HUES6 (cell line): ENCODE results near the gene PRKCE.

Experiments
- H3K27ac ChIP-seq: 2 replicates; pipeline ENCODE4 v1.7.0; 2013; ENCODE audit warnings: low read depth, mild to moderate bottlenecking, low read length, inconsistent platforms
- H3K27me3 ChIP-seq: 2 replicates; pipeline ENCODE4 v1.6.1; 2013; ENCODE audit warnings: low read length; ENCODE audit not compliant: control insufficient read depth, insufficient read depth
- H3K36me3 ChIP-seq: 2 replicates; pipeline ENCODE4 v1.6.1; 2013; ENCODE audit warnings: low read length; ENCODE audit not compliant: control insufficient read depth, insufficient read depth
- H3K4me1 ChIP-seq: 2 replicates; pipeline ENCODE4 v1.6.1; 2013; ENCODE audit warnings: low read length; ENCODE audit not compliant: control insufficient read depth, insufficient read depth
- H3K4me3 ChIP-seq: 2 replicates; pipeline ENCODE4 v1.5.1; 2013; ENCODE audit warnings: low read depth, low read length
- H3K9ac ChIP-seq: one replicate; pipeline ENCODE4 v1.6.1; 2013; ENCODE audit warnings: mild to moderate bottlenecking, low read length
- H3K9me3 ChIP-seq: 2 replicates; pipeline ENCODE4 v1.6.1; 2013; ENCODE audit warnings: low read depth, low read length; ENCODE audit not compliant: control insufficient read depth, insufficient read depth

The PRKCE gene

DNA sequence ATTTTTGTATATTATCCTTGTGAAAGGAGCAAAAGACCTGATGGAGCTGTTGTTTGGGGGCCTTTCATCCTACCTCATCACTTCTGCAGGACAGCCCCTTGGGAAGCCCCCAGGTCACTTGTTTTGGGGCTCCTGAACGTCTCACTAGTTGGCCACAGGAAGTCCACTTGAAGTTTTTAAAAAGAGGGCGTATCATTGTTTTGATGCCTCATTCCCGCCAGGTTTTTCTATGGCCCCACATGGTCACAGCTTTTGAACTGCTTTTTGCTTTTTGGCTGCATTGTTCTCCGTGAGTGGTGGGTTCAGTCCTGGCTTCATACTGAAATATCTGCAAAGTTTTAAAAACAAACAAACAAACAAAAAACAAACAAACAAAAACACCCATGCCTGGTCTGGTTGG is 216.3 kb downstream of the PRKCE start:
- H3K4me3 ChIP-seq: no peak overlapping the region
- H3K9me3 ChIP-seq: no peaks in the 10 kb centered on the region
- no peaks in the 10 kb centered on the region for H3K36me3 ChIP-seq
- H3K9ac ChIP-seq: no peak overlapping the region
- H3K27ac ChIP-seq: no peak overlapping the region
- no peaks in the 10 kb centered on the region for H3K4me1 ChIP-seq
- H3K27me3 ChIP-seq: no peaks in the 10 kb centered on the region

- Histone ChIP-seq H3K9ac (no peak overlapping the region), H3K9me3 (no peaks in the 10 kb centered on the region), H3K4me3 (no peak overlapping the region), H3K36me3 (no peaks in the 10 kb centered on the region), H3K4me1 (no peaks in the 10 kb centered on the region), H3K27ac (no peak overlapping the region), H3K27me3 (no peaks in the 10 kb centered on the region)
Observed at GRCh38 chr2:45869165-45869501, 217.7 kb downstream of the PRKCE start.

GRCh38 chr2:45871025-45871424 is 219.6 kb downstream of the PRKCE start:
- Histone ChIP-seq H3K27ac (no peak overlapping the region), H3K36me3 (no peaks in the 10 kb centered on the region), H3K4me3 (no peak overlapping the region), H3K9me3 (no peaks in the 10 kb centered on the region), H3K4me1 (no peaks in the 10 kb centered on the region), H3K27me3 (no peaks in the 10 kb centered on the region), H3K9ac (no peak overlapping the region)

- no peak overlapping the region for H3K27ac ChIP-seq
- no peaks in the 10 kb centered on the region for H3K9me3 ChIP-seq
- H3K4me1 ChIP-seq: no peaks in the 10 kb centered on the region
- no peak overlapping the region for H3K9ac ChIP-seq
- H3K36me3 ChIP-seq: no peaks in the 10 kb centered on the region
- H3K27me3 ChIP-seq: no peaks in the 10 kb centered on the region
- H3K4me3 ChIP-seq: no peak overlapping the region
Observed at GRCh38 chr2:45871541-45871940, 220.1 kb downstream of the PRKCE start.

DNA sequence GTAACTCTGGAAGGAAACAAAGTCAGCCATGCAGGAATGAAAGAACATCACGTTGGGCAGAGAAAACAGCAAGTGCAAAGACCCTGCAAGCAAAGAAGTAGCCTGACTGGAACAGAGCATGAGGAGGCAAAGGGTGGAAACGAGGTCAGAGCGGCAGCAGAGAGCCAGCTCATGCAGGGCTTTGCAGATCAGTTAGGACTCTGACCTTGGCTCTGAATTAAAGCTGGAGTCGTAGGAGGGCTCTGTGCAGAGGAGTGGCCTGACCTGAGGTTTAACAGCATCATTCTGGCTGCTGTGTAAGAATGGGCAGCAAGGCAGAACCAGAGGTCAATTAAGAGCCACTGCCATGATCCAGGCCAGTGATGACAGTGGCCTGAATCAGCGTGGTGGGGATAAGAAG is 220.7 kb downstream of the PRKCE start:
- H3K4me1 ChIP-seq: no peaks in the 10 kb centered on the region
- 0 out of 2 replicates have a peak, but pooled peaks cover 3% of the 10 kb centered on the region for H3K9me3 ChIP-seq
- no peaks in the 10 kb centered on the region for H3K27me3 ChIP-seq
- no peak overlapping the region for H3K9ac ChIP-seq
- no peaks in the 10 kb centered on the region for H3K36me3 ChIP-seq
- H3K27ac ChIP-seq: no peak overlapping the region
- H3K4me3 ChIP-seq: no peak overlapping the region

GRCh38 chr2:45874344-45874743 is 222.9 kb downstream of the PRKCE start:
- Histone ChIP-seq H3K4me1 (no peaks in the 10 kb centered on the region), H3K27me3 (no peaks in the 10 kb centered on the region), H3K27ac (no peak overlapping the region), H3K9me3 (peaks cover 12% of the 10 kb centered on the region), H3K36me3 (no peaks in the 10 kb centered on the region), H3K9ac (no peak overlapping the region), H3K4me3 (no peak overlapping the region)

DNA sequence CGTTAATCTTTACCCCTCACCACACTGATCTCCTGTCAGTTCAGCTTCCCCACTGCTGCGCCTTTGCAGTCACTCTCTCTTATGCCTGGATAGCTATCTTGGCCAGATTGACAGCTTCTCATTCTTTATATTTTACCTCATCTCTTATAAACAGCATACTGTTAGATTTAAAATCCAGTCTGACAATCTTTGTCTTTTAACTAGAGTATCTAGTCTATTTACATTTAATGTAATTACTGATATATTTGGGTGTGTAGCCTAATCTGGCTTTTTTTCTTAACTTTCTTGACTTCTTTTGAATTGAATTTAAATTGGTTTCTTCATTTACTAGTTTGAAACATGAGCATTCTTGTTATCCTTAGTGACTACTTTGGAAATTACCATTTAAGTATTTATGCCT is 225.1 kb downstream of the PRKCE start:
- H3K9ac ChIP-seq: no peak overlapping the region
- no peak overlapping the region for H3K4me3 ChIP-seq
- H3K27ac ChIP-seq: no peak overlapping the region
- peaks cover 12% of the 10 kb centered on the region for H3K9me3 ChIP-seq
- no peaks in the 10 kb centered on the region for H3K27me3 ChIP-seq
- H3K36me3 ChIP-seq: no peaks in the 10 kb centered on the region
- H3K4me1 ChIP-seq: no peaks in the 10 kb centered on the region

- H3K9me3 ChIP-seq: peaks cover 12% of the 10 kb centered on the region
- no peak overlapping the region for H3K4me3 ChIP-seq
- H3K27me3 ChIP-seq: no peaks in the 10 kb centered on the region
- no peak overlapping the region for H3K27ac ChIP-seq
- no peak overlapping the region for H3K9ac ChIP-seq
- H3K36me3 ChIP-seq: no peaks in the 10 kb centered on the region
- no peaks in the 10 kb centered on the region for H3K4me1 ChIP-seq
Observed at GRCh38 chr2:45879406-45879805, 227.9 kb downstream of the PRKCE start.

GRCh38 chr2:45879936-45880335 is 228.5 kb downstream of the PRKCE start:
- no peaks in the 10 kb centered on the region for H3K27me3 ChIP-seq
- H3K36me3 ChIP-seq: no peaks in the 10 kb centered on the region
- peaks cover 12% of the 10 kb centered on the region for H3K9me3 ChIP-seq
- H3K4me3 ChIP-seq: no peak overlapping the region
- H3K27ac ChIP-seq: no peak overlapping the region
- H3K4me1 ChIP-seq: no peaks in the 10 kb centered on the region
- H3K9ac ChIP-seq: no peak overlapping the region

DNA sequence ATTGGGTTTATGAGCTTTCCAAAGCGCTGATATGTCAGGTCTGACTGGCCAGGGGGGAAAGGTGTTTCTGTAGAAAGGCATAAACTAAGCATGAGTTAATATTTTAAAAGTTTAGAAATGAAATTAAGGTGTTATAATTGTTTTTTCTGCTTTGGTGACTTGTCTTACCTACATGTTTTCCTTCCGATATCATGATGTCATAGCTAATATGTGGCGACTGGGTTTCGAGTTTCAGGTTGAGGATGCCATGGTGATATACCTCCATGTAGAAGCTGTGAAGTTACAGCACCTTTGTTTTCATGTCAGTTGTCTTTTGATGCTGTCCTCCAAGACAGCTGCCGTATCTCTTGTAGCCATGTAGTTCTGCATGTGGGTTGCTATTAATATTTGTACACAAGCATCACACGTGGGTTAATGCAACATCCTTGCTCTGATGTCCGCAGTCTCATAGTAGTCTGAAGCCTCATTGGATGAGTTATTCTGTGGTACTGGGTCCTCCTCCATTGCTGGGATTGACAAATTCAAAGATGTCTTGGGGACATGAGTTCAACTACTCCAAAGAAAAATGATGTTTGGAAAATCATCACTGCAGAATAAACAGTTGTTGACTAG is 230.6 kb downstream of the PRKCE start:
- Histone ChIP-seq H3K27ac (no peak overlapping the region), H3K9ac (no peak overlapping the region), H3K4me1 (no peaks in the 10 kb centered on the region), H3K4me3 (no peak overlapping the region), H3K27me3 (no peaks in the 10 kb centered on the region), H3K9me3 (peaks cover 9% of the 10 kb centered on the region), H3K36me3 (no peaks in the 10 kb centered on the region)

GRCh38 chr2:45882707-45883602 is 231.5 kb downstream of the PRKCE start:
- Histone ChIP-seq H3K36me3 (no peaks in the 10 kb centered on the region), H3K27ac (no peak overlapping the region), H3K9ac (no peak overlapping the region), H3K9me3 (peaks cover 5% of the 10 kb centered on the region), H3K27me3 (no peaks in the 10 kb centered on the region), H3K4me1 (no peaks in the 10 kb centered on the region), H3K4me3 (no peak overlapping the region)
